Measurements from ENCODE around the gene MYO10. TPM values are rescaled to one million over a fixed set of nuclear protein-coding genes. Genes with fewer than 3 reads are reported as not detected.
"Not testable (repeated sequence)": the region's sequence is repeated elsewhere in the genome, so short reads cannot be mapped to it uniquely, and the experiment has no call there.

The MYO10 gene
- total RNA-seq, 4 donors from 2014 or later = 34.7 to 122 (median 71.2) TPM

DNA sequence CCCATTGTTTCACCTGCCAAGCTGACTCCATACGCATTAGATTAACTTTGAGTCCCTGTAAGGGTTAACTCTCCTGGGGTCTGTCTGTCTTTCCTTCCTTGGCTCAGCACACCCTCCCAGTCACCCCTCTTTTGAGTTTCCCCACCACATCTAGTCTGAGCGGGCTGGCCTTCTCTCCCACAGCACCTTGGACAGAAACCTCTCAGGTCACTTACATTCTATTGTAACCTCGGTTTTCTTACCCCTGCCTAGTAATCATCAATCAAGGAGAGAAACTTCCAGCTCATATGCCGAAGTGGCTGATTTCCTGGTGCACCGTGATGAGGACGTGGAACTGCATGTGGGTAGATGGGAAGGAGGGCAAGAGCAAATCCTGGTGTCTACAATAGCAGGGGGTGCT, 102.1 kb downstream of the MYO10 start:
- no peak overlapping the region for H3K4me3 ChIP-seq
- no peaks in the 10 kb centered on the region for H3K36me3 ChIP-seq
- no peak for DNase-seq
- H3K4me1 ChIP-seq = no peaks in the 10 kb centered on the region
- no peaks in the 10 kb centered on the region for H3K9me3 ChIP-seq
- H3K27me3 ChIP-seq = no peaks in the 10 kb centered on the region
- TF ChIP-seq, protein P1, sequence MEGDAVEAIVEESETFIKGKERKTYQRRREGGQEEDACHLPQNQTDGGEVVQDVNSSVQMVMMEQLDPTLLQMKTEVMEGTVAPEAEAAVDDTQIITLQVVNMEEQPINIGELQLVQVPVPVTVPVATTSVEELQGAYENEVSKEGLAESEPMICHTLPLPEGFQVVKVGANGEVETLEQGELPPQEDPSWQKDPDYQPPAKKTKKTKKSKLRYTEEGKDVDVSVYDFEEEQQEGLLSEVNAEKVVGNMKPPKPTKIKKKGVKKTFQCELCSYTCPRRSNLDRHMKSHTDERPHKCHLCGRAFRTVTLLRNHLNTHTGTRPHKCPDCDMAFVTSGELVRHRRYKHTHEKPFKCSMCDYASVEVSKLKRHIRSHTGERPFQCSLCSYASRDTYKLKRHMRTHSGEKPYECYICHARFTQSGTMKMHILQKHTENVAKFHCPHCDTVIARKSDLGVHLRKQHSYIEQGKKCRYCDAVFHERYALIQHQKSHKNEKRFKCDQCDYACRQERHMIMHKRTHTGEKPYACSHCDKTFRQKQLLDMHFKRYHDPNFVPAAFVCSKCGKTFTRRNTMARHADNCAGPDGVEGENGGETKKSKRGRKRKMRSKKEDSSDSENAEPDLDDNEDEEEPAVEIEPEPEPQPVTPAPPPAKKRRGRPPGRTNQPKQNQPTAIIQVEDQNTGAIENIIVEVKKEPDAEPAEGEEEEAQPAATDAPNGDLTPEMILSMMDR (IDR thresholded peaks at IDR 0.05) = no peak
- no peak for TF ChIP-seq POLR2A (IDR thresholded peaks at IDR 0.05)
- no peak overlapping the region for H3K27ac ChIP-seq

DNA sequence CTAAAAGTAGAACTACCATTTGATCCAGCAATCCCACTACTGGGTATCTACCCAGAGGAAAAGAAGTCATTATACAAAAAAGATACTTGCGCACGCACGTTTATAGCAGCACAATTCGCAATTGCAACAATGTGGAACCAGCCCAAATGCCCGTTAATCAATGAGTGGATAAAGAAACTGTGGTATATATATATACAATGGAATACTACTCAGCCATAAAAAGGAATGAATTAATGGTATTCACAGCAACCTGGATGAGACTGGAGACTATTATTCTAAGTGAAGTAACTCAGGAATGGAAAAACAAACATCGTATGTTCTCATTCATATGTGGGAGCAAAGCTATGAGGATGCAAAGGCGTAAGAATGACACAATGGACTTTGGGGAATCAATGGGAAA, 104.8 kb downstream of the MYO10 start:
- not testable (repeated sequence) for H3K36me3 ChIP-seq, H3K27me3 ChIP-seq, H3K27ac ChIP-seq, H3K4me1 ChIP-seq, DNase-seq, H3K9me3 ChIP-seq, H3K4me3 ChIP-seq

DNA sequence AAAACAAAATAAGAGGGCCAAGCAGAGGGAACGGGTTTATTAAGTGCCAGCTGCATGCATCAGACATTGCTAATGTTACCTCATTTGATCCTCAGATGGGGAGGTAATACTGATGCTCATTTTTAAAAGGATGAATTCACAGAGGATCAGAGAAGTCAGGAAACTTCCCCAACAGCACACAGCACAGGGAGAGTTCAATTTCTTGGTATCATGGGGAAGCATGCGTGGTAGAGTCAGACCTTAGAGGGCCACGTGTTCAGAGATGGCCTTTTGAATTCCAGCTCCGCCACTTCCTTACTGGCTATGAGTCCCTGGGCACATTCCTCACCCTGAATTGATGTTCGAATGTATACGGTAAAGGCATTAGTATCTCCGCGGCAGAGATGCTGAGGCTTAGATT, 108.3 kb downstream of the MYO10 start:
- no peaks in the 10 kb centered on the region for H3K27me3 ChIP-seq
- TF ChIP-seq, protein P1 (IDR thresholded peaks at IDR 0.05) = no peak
- TF ChIP-seq POLR2A (IDR thresholded peaks at IDR 0.05) = no peak
- H3K27ac ChIP-seq = no peak overlapping the region
- no peaks in the 10 kb centered on the region for H3K36me3 ChIP-seq
- H3K4me1 ChIP-seq = no peaks in the 10 kb centered on the region
- no peaks in the 10 kb centered on the region for H3K9me3 ChIP-seq
- no peak overlapping the region for H3K4me3 ChIP-seq
- no peak for DNase-seq

DNA sequence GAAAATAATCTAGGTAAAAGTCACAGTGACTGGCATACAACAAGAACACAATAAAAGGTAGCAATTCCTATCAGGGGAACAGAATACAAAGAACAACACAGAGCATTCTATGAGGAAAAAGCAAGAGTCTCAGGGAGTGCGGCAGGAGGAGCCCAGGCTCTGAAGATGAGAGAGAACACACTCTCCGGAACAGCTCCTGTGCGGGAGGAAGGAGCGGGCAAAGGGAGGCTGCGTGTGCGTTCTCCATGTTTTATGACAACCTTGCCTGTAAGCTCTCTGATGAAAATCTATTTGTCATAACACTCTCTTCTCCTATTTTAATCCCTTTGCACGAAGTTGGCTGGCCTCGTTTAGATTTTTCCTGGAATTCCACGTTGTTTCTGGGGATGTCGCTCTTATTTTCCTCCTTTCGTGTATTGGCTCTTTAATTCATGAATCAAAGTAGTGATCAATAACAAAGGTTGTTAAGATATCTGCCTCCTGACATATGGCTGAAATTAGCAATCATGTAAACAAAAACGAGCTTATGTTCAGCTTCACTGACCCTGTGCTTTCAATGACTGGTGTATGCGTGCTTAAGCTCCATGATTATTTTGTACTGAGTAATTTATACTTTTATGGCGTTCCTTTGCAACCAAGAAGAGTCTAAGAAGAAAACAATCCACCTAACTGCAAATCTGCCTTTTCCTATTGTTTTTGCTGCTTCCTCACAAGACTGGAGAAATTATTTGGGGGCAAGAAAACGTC, 109.5 kb downstream of the MYO10 start:
- DNase-seq = no peak
- TF ChIP-seq, protein P1 (IDR thresholded peaks at IDR 0.05) = no peak
- TF ChIP-seq POLR2A (IDR thresholded peaks at IDR 0.05) = no peak
- no peaks in the 10 kb centered on the region for H3K27me3 ChIP-seq
- H3K9me3 ChIP-seq = no peaks in the 10 kb centered on the region
- H3K4me3 ChIP-seq = no peak overlapping the region
- no peaks in the 10 kb centered on the region for H3K36me3 ChIP-seq
- no peaks in the 10 kb centered on the region for H3K4me1 ChIP-seq
- no peak overlapping the region for H3K27ac ChIP-seq

DNA sequence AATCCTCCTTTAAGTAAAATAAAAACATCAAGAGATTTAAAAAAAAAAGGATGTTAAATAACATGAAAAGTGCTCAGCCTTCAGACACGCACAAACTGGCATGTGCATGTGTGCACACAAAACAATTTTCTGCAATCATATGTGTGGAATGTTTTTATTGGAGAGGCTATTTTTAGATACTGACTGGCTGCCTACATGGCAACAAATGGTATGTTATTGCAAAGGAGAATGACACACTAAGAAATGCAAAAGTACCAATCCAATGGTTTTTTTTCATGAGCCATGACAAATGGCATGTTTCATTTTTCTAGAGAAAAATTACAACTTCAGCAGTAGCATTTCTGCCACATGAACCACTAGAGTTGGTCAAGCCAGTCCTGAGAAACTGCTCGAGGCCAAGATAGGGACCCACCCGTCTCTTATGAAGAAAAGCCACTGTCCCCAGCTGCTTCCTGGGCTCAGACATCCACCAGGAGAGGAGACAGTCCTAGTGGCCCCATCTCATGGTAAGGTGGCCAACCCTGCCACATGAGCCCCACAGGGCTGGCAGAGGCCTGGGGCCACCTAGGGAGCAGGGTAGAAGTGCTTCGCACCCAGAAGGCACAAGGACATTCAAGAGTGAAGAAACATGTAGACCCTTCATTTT, 116.4 kb downstream of the MYO10 start:
- Histone ChIP-seq H3K4me3 (no peak overlapping the region), H3K36me3 (no peaks in the 10 kb centered on the region), H3K9me3 (no peaks in the 10 kb centered on the region), H3K27me3 (no peaks in the 10 kb centered on the region), H3K4me1 (peaks cover 0 to 4% (median 0%) of the 10 kb centered on the region in 4 donors), H3K27ac (no peak overlapping the region)
- TF ChIP-seq, protein P1 (IDR thresholded peaks at IDR 0.05) = no peak
- TF ChIP-seq POLR2A (IDR thresholded peaks at IDR 0.05) = no peak
- no peak for DNase-seq

DNA sequence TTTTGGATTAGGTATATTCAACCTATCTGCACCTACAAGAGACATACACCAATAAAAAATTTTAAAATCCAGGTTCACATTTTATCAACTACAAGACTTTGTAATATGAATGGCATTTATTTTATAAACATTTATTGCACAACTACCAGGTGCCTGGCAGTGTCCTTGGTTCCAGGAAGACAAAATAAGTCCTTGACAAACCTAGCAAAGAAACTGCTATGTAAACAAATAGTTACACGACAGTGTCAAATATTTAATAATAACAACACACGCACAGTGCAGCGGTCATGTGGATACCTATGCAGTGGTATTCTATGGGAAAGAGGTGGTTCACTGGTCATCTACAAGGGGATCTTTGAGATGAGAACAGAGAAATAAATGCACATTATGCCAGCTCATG, 120.7 kb downstream of the MYO10 start:
- H3K4me1 ChIP-seq = peaks cover 0 to 15% (median 0%) of the 10 kb centered on the region in 4 donors
- no peaks in the 10 kb centered on the region for H3K9me3 ChIP-seq
- DNase-seq = no peak
- no peak for TF ChIP-seq POLR2A (IDR thresholded peaks at IDR 0.05)
- TF ChIP-seq, protein P1 (IDR thresholded peaks at IDR 0.05) = no peak
- no peaks in the 10 kb centered on the region for H3K36me3 ChIP-seq
- no peak overlapping the region for H3K4me3 ChIP-seq
- no peak overlapping the region for H3K27ac ChIP-seq
- no peaks in the 10 kb centered on the region for H3K27me3 ChIP-seq

All from Peyer's patch (tissue), 4 donors.